ENCODE data around the gene GPD1L. TPM values are rescaled to one million over a fixed set of nuclear protein-coding genes. Genes with fewer than 3 reads are reported as not detected.

Gene GPD1L
- polyA plus RNA-seq, 1 donor (not counting 4 experiments of a cell fraction or from before 2014, with no cell fraction given), result 4.5 TPM

DNA sequence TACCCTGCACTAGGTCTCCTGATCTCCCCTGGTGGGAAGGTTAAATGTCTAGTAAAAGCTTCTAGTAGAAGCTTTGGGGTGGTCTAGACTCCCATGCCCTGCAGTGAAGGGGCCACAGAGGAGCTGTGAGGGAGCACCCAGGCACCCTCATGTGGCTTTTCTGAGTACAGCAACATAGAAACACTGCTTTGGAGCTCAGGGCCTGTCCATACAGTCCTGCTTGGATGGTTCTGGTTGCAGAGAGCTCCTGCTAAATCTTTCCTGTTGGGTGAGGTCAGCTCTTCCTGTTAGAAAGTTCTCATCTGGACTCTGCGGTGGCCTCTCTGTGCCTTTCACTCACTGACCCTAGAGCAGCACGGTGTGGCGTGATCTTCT lies 47.8 kb downstream of the GPD1L start:
- H3K27ac ChIP-seq (ENCODE audit: control insufficient read depth, insufficient read depth, low read length), result no peak overlapping the region
- FAIRE-seq, result peak; percentile 75
- no peak for TF ChIP-seq EZH2 (IDR thresholded peaks at IDR 0.05; ENCODE audit: low read length)
- TF ChIP-seq, protein P1, sequence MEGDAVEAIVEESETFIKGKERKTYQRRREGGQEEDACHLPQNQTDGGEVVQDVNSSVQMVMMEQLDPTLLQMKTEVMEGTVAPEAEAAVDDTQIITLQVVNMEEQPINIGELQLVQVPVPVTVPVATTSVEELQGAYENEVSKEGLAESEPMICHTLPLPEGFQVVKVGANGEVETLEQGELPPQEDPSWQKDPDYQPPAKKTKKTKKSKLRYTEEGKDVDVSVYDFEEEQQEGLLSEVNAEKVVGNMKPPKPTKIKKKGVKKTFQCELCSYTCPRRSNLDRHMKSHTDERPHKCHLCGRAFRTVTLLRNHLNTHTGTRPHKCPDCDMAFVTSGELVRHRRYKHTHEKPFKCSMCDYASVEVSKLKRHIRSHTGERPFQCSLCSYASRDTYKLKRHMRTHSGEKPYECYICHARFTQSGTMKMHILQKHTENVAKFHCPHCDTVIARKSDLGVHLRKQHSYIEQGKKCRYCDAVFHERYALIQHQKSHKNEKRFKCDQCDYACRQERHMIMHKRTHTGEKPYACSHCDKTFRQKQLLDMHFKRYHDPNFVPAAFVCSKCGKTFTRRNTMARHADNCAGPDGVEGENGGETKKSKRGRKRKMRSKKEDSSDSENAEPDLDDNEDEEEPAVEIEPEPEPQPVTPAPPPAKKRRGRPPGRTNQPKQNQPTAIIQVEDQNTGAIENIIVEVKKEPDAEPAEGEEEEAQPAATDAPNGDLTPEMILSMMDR (optimal IDR thresholded peaks at IDR 0.05 in 1 of 3, IDR thresholded peaks at IDR 0.05 in 1 of 3, conservative IDR thresholded peaks at IDR 0.05 in 1 of 3; ENCODE audit: extremely low read depth in 1 of 3, insufficient read depth in 2 of 3, low read length in 3 of 3), result peak; percentile 43 to 55 (median 51)
- no peaks in the 10 kb centered on the region for H3K9me1 ChIP-seq (ENCODE audit: control insufficient read depth, extremely low read depth, insufficient read depth, low read length)
- H3K79me2 ChIP-seq (ENCODE audit: control insufficient read depth, insufficient read depth, low read length), result no peaks in the 10 kb centered on the region
- H3K27me3 ChIP-seq (ENCODE audit: control insufficient read depth, extremely low read depth, insufficient read depth, low read length), result no peaks in the 10 kb centered on the region
- no peak overlapping the region for H3K4me2 ChIP-seq (ENCODE audit: control insufficient read depth, extremely low read depth, insufficient read depth, low read depth, low read length)
- no peak for DNase-seq (ENCODE audit: low read depth, low spot score)
- no peak overlapping the region for H3K9ac ChIP-seq (ENCODE audit: control insufficient read depth, extremely low read depth, insufficient read depth, low read length)
- no peaks in the 10 kb centered on the region for H3K9me3 ChIP-seq (ENCODE audit: control insufficient read depth, low read depth, low read length)
- dilution Hi-C loops (cut with MboI; ENCODE audit: extremely low pct_ligation_motif_present, low sequenced_read_pairs), result no loop called here
- peaks cover 4% of the 10 kb centered on the region for H3K4me1 ChIP-seq (ENCODE audit: control insufficient read depth, extremely low read depth, insufficient read depth, low read length)
- no peaks in the 10 kb centered on the region for H3K36me3 ChIP-seq (ENCODE audit: control insufficient read depth in 2 of 2, extremely low read depth in 1 of 2, insufficient read depth in 2 of 2, low read length in 2 of 2)
- no peak overlapping the region for H2AFZ ChIP-seq (ENCODE audit: control insufficient read depth, low read length)
- no peaks in the 10 kb centered on the region for H4K20me1 ChIP-seq (ENCODE audit: control insufficient read depth, extremely low read depth, insufficient read depth, low read length)
- no peak overlapping the region for H3K4me3 ChIP-seq (ENCODE audit: control insufficient read depth in 2 of 3, extremely low read depth in 1 of 3, insufficient read depth in 2 of 3, low read depth in 1 of 3, low read length in 3 of 3)

GRCh38 chr3:32155117-32155516 lies 48.7 kb downstream of the GPD1L start:
- dilution Hi-C loops (cut with MboI; ENCODE audit: extremely low pct_ligation_motif_present, low sequenced_read_pairs), result no loop called here
- DNase-seq (ENCODE audit: low read depth, low spot score) (no peak), FAIRE-seq (no peak)
- H3K4me1 ChIP-seq (ENCODE audit: control insufficient read depth, extremely low read depth, insufficient read depth, low read length), result peaks cover 4% of the 10 kb centered on the region
- H3K79me2 ChIP-seq (ENCODE audit: control insufficient read depth, insufficient read depth, low read length), result no peaks in the 10 kb centered on the region
- H3K9me3 ChIP-seq (ENCODE audit: control insufficient read depth, low read depth, low read length), result no peaks in the 10 kb centered on the region
- H2AFZ ChIP-seq (ENCODE audit: control insufficient read depth, low read length), result no peak overlapping the region
- H4K20me1 ChIP-seq (ENCODE audit: control insufficient read depth, extremely low read depth, insufficient read depth, low read length), result no peaks in the 10 kb centered on the region
- no peak overlapping the region for H3K4me2 ChIP-seq (ENCODE audit: control insufficient read depth, extremely low read depth, insufficient read depth, low read depth, low read length)
- H3K9ac ChIP-seq (ENCODE audit: control insufficient read depth, extremely low read depth, insufficient read depth, low read length), result no peak overlapping the region
- H3K36me3 ChIP-seq (ENCODE audit: control insufficient read depth in 2 of 2, extremely low read depth in 1 of 2, insufficient read depth in 2 of 2, low read length in 2 of 2), result no peaks in the 10 kb centered on the region
- no peaks in the 10 kb centered on the region for H3K27me3 ChIP-seq (ENCODE audit: control insufficient read depth, extremely low read depth, insufficient read depth, low read length)
- no peak overlapping the region for H3K27ac ChIP-seq (ENCODE audit: control insufficient read depth, insufficient read depth, low read length)
- H3K4me3 ChIP-seq (ENCODE audit: control insufficient read depth in 2 of 3, extremely low read depth in 1 of 3, insufficient read depth in 2 of 3, low read depth in 1 of 3, low read length in 3 of 3), result no peak overlapping the region
- no peak for TF ChIP-seq EZH2 (IDR thresholded peaks at IDR 0.05; ENCODE audit: low read length)
- TF ChIP-seq, protein P1 (optimal IDR thresholded peaks at IDR 0.05 in 1 of 3, IDR thresholded peaks at IDR 0.05 in 1 of 3, conservative IDR thresholded peaks at IDR 0.05 in 1 of 3; ENCODE audit: extremely low read depth in 1 of 3, insufficient read depth in 2 of 3, low read length in 3 of 3), result no peak
- no peaks in the 10 kb centered on the region for H3K9me1 ChIP-seq (ENCODE audit: control insufficient read depth, extremely low read depth, insufficient read depth, low read length)

All from keratinocyte (primary cell).